ENCODE results near the gene MAJIN.

MAJIN gene

DNA sequence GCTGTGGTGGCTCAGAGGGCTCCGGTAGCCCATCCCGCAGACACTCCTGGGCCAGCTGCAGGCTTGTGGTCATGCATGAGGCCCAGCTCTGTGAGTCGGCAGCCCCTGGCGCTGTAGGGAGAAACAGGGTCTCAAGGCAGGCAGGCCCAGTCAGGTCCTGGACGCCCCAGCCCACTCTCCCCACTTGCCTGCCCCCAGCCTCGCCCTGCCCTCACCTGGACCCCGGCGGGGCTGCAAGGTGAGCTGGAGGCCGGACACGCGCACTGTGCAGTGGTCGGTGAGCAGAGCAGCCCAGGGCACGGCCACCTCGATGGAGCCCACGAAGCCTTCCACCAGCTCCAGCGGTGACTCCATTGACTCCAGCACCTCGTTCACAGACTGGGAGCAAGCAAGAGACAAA lies 57.8 kb downstream of the MAJIN start:
- CTCF ChIA-PET: interaction anchor here (0.5 to 2.8 kb wide), 3 partner anchors 19 to 55 kb away, joined by 3 to 8 read pairs (median 3); no protein-coding TSS in a partner anchor
- no peaks in the 10 kb centered on the region for H3K9me3 ChIP-seq (ENCODE audit: control insufficient read depth, insufficient read depth, low read depth, low read length)
- POLR2A ChIA-PET: no interaction called here
- H3K27ac ChIP-seq (ENCODE audit: extremely low read depth, low read depth, low read length): no peak overlapping the region
- H3K4me1 ChIP-seq (ENCODE audit: control insufficient read depth, insufficient read depth, low read length): no peaks in the 10 kb centered on the region
- H3K36me3 ChIP-seq (ENCODE audit: control insufficient read depth in 2 of 2, insufficient read depth in 1 of 2, low read length in 2 of 2): peaks cover 0 to 53% of the 10 kb centered on the region in 2 experiments; a peak in 1 of 3 replicates
- no peak overlapping the region for H3K4me3 ChIP-seq (ENCODE audit: low read depth, low read length)
- TF ChIP-seq, protein P1, sequence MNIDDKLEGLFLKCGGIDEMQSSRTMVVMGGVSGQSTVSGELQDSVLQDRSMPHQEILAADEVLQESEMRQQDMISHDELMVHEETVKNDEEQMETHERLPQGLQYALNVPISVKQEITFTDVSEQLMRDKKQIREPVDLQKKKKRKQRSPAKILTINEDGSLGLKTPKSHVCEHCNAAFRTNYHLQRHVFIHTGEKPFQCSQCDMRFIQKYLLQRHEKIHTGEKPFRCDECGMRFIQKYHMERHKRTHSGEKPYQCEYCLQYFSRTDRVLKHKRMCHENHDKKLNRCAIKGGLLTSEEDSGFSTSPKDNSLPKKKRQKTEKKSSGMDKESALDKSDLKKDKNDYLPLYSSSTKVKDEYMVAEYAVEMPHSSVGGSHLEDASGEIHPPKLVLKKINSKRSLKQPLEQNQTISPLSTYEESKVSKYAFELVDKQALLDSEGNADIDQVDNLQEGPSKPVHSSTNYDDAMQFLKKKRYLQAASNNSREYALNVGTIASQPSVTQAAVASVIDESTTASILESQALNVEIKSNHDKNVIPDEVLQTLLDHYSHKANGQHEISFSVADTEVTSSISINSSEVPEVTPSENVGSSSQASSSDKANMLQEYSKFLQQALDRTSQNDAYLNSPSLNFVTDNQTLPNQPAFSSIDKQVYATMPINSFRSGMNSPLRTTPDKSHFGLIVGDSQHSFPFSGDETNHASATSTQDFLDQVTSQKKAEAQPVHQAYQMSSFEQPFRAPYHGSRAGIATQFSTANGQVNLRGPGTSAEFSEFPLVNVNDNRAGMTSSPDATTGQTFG (tag by site-specific recombination; IDR thresholded peaks at IDR 0.05; ENCODE audit: borderline replicate concordance): no peak
- TF ChIP-seq ZNF335 (tag by site-specific recombination; conservative IDR thresholded peaks at IDR 0.05): no peak
- TF ChIP-seq ZNF184 (tag by site-specific recombination; IDR thresholded peaks at IDR 0.05): no peak
- TF ChIP-seq SP2 (tag by site-specific recombination; IDR thresholded peaks at IDR 0.05): no peak
- TF ChIP-seq BCL11B (tag by site-specific recombination; IDR thresholded peaks at IDR 0.05; ENCODE audit: low read depth): no peak

DNA sequence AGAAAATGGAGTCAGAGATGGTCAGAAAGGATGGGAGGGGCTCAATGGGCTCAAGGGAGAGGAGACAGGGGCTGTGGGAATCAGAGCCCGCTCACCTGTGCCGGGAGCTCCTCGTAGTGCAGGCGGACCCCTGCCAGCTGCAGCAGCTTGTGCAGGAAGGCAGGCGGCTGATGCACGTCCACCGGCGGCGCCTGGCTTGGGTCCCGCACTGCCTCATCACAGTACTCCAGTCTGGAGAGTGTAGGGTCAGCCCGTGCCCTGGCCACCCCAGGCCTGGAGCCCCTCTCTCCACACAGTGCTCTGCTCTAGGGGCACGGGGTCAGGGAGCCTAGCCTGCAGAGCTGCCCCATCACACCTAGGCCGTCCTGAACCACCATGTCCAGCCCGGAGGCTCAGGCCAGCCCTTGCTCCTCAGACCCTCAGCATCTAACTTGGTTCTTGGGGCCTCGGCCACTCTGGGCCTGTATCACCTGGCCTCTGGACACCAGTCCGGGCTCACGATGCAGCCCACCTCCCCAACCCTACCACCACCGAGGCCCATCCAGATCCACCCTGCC lies 58.7 kb downstream of the MAJIN start:
- Histone ChIP-seq H3K9me3 (ENCODE audit: control insufficient read depth, insufficient read depth, low read depth, low read length) (no peaks in the 10 kb centered on the region), H3K4me3 (ENCODE audit: low read depth, low read length) (no peak overlapping the region), H3K36me3 (ENCODE audit: control insufficient read depth in 2 of 2, insufficient read depth in 1 of 2, low read length in 2 of 2) (peaks cover 0 to 61% of the 10 kb centered on the region in 2 experiments; a peak in 1 of 3 replicates), H3K27ac (ENCODE audit: extremely low read depth, low read depth, low read length) (no peak overlapping the region), H3K4me1 (ENCODE audit: control insufficient read depth, insufficient read depth, low read length) (no peaks in the 10 kb centered on the region)
- TF ChIP-seq, protein P2, sequence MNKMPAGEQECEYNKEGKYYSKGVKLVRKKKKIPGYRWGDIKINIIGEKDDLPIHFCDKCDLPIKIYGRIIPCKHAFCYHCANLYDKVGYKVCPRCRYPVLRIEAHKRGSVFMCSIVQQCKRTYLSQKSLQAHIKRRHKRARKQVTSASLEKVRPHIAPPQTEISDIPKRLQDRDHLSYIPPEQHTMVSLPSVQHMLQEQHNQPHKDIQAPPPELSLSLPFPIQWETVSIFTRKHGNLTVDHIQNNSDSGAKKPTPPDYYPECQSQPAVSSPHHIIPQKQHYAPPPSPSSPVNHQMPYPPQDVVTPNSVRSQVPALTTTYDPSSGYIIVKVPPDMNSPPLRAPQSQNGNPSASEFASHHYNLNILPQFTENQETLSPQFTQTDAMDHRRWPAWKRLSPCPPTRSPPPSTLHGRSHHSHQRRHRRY (tag by site-specific recombination; IDR thresholded peaks at IDR 0.05): no peak
- TF ChIP-seq, protein P3, sequence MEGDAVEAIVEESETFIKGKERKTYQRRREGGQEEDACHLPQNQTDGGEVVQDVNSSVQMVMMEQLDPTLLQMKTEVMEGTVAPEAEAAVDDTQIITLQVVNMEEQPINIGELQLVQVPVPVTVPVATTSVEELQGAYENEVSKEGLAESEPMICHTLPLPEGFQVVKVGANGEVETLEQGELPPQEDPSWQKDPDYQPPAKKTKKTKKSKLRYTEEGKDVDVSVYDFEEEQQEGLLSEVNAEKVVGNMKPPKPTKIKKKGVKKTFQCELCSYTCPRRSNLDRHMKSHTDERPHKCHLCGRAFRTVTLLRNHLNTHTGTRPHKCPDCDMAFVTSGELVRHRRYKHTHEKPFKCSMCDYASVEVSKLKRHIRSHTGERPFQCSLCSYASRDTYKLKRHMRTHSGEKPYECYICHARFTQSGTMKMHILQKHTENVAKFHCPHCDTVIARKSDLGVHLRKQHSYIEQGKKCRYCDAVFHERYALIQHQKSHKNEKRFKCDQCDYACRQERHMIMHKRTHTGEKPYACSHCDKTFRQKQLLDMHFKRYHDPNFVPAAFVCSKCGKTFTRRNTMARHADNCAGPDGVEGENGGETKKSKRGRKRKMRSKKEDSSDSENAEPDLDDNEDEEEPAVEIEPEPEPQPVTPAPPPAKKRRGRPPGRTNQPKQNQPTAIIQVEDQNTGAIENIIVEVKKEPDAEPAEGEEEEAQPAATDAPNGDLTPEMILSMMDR (tag by site-specific recombination; IDR thresholded peaks at IDR 0.05): no peak
- TF ChIP-seq ZNF707 (tag by site-specific recombination; IDR thresholded peaks at IDR 0.05): no peak
- TF ChIP-seq ZNF664 (tag by site-specific recombination; IDR thresholded peaks at IDR 0.05): no peak
- no peak for TF ChIP-seq ZNF785 (tag by site-specific recombination; IDR thresholded peaks at IDR 0.05)
- TF ChIP-seq, protein P4, sequence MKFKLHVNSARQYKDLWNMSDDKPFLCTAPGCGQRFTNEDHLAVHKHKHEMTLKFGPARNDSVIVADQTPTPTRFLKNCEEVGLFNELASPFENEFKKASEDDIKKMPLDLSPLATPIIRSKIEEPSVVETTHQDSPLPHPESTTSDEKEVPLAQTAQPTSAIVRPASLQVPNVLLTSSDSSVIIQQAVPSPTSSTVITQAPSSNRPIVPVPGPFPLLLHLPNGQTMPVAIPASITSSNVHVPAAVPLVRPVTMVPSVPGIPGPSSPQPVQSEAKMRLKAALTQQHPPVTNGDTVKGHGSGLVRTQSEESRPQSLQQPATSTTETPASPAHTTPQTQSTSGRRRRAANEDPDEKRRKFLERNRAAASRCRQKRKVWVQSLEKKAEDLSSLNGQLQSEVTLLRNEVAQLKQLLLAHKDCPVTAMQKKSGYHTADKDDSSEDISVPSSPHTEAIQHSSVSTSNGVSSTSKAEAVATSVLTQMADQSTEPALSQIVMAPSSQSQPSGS (tag by site-specific recombination; IDR thresholded peaks at IDR 0.05; ENCODE audit: low read depth): no peak
- no peak for TF ChIP-seq RBAK (tag by site-specific recombination; IDR thresholded peaks at IDR 0.05)
- TF ChIP-seq ZNF558 (tag by site-specific recombination; IDR thresholded peaks at IDR 0.05): no peak
- TF ChIP-seq ZNF658 (tag by site-specific recombination; IDR thresholded peaks at IDR 0.05): no peak
- TF ChIP-seq, protein P5, sequence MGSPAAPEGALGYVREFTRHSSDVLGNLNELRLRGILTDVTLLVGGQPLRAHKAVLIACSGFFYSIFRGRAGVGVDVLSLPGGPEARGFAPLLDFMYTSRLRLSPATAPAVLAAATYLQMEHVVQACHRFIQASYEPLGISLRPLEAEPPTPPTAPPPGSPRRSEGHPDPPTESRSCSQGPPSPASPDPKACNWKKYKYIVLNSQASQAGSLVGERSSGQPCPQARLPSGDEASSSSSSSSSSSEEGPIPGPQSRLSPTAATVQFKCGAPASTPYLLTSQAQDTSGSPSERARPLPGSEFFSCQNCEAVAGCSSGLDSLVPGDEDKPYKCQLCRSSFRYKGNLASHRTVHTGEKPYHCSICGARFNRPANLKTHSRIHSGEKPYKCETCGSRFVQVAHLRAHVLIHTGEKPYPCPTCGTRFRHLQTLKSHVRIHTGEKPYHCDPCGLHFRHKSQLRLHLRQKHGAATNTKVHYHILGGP (tag by site-specific recombination; IDR thresholded peaks at IDR 0.05): no peak
- TF ChIP-seq ZNF660 (tag by site-specific recombination; IDR thresholded peaks at IDR 0.05): no peak
- no peak for TF ChIP-seq ZNF37A (tag by site-specific recombination; IDR thresholded peaks at IDR 0.05)
- no peak for TF ChIP-seq ZNF140 (tag by site-specific recombination; IDR thresholded peaks at IDR 0.05)
- no peak for TF ChIP-seq ZNF341 (tag by site-specific recombination; IDR thresholded peaks at IDR 0.05; ENCODE audit: low read depth)
- TF ChIP-seq SCRT1 (tag by site-specific recombination; IDR thresholded peaks at IDR 0.05; ENCODE audit: borderline replicate concordance): no peak
- no peak for TF ChIP-seq GLIS1 (tag by site-specific recombination; IDR thresholded peaks at IDR 0.05)
- ChIA-PET POLR2A (no interaction called here), CTCF (interaction anchor here (2.8 kb wide), 1 partner anchor 25 kb away, joined by 8 read pairs; no protein-coding TSS in a partner anchor)

All from HEK293 (cell line).